IMR-90 (cell line): Measurements from ENCODE around the gene AKAP6. TPM values are rescaled to one million over a fixed set of nuclear protein-coding genes. Genes with fewer than 3 reads are reported as not detected.

Experiments used
- ATAC-seq: fragments of 200-7000 bp; cut with Tn5 transposase; 2 replicates; pipeline ENCODE4 v1.9.1; 2020; ENCODE audit warnings: low read depth, mild to moderate bottlenecking, moderate library complexity
- BruUV-seq: library from RNA; stranded (reverse); fragments of 400-500 nt; replicated peaks from 2 replicates; lab custom pipeline; 2021; lab: Mats Ljungman, UMichigan
- CTCF ChIA-PET: fragments of 300-600 bp; formaldehyde crosslinking; extraction: SDS; loops from one replicate; lab custom pipeline; 2021; ENCODE audit warnings: antibody characterized with exemption; lab: Yijun Ruan, JAX
- POLR2A ChIA-PET: fragments of 300-600 bp; sonication (Branson Sonifier 250); formaldehyde crosslinking; loops from one replicate; lab custom pipeline; 2022; ENCODE audit warnings: antibody characterized with exemption; ENCODE audit not compliant: unreplicated experiment; lab: Charles Lee
- DNase-seq: peaks from one replicate; pipeline ENCODE4 v3.0.0; 2013
- H2AFZ ChIP-seq: replicated peaks from 2 replicates; pipeline ENCODE3; 2013; ENCODE audit warnings: low read length, mild to moderate bottlenecking; ENCODE audit not compliant: poor library complexity
- H2AK5ac ChIP-seq: 2 replicates; pipeline ENCODE4 v1.6.1; 2013; ENCODE audit warnings: low read depth, low read length, inconsistent platforms
- H2AK9ac ChIP-seq: replicated peaks from 2 replicates; pipeline ENCODE3; 2013; ENCODE audit warnings: mild to moderate bottlenecking, low read depth, low read length, moderate library complexity; ENCODE audit not compliant: poor library complexity
- H2BK120ac ChIP-seq: 2 replicates; pipeline ENCODE4 v1.6.1; 2013; ENCODE audit warnings: low read depth, low read length, inconsistent platforms
- H2BK15ac ChIP-seq: 3 replicates; pipeline ENCODE4 v1.6.1; 2013; ENCODE audit warnings: low read depth, low read length, inconsistent platforms
- H2BK20ac ChIP-seq: 2 replicates; pipeline ENCODE4 v1.6.1; 2013; ENCODE audit warnings: low read depth, mild to moderate bottlenecking, inconsistent platforms, low read length, moderate library complexity
- H2BK5ac ChIP-seq: 2 replicates; pipeline ENCODE4 v1.6.1; 2013; ENCODE audit warnings: mild to moderate bottlenecking, low read depth, low read length, inconsistent platforms; ENCODE audit not compliant: poor library complexity, severe bottlenecking
- H3K14ac ChIP-seq: replicated peaks from 2 replicates; pipeline ENCODE4 v1.6.1; 2013; ENCODE audit warnings: low read depth, low read length, inconsistent platforms
- H3K18ac ChIP-seq: 2 replicates; pipeline ENCODE4 v1.6.1; 2013; ENCODE audit warnings: low read depth, low read length, control low read depth
- H3K23ac ChIP-seq: 2 replicates; pipeline ENCODE4 v1.6.1; 2013; ENCODE audit warnings: low read depth, low read length, inconsistent platforms
- H3K27ac ChIP-seq: 2 replicates; pipeline ENCODE4 v1.5.1; 2013; ENCODE audit warnings: mild to moderate bottlenecking, control low read depth, low read length; ENCODE audit not compliant: insufficient read depth
- H3K27me3 ChIP-seq: 2 replicates; pipeline ENCODE4 v1.6.1; 2013; ENCODE audit warnings: low read length; ENCODE audit not compliant: control insufficient read depth, insufficient read depth
- H3K36me3 ChIP-seq: 2 replicates; pipeline ENCODE4 v1.6.1; 2013; ENCODE audit warnings: low read length, mixed read lengths; ENCODE audit not compliant: control insufficient read depth, insufficient read depth
- H3K4ac ChIP-seq: 2 replicates; pipeline ENCODE4 v1.6.1; 2013; ENCODE audit warnings: low read depth, low read length, inconsistent platforms
- H3K4me1 ChIP-seq: 2 replicates; pipeline ENCODE4 v1.6.1; 2013; ENCODE audit warnings: low read length, mixed read lengths; ENCODE audit not compliant: control insufficient read depth, insufficient read depth
- H3K4me2 ChIP-seq: 2 replicates; pipeline ENCODE4 v1.6.1; 2013; ENCODE audit warnings: low read depth, mild to moderate bottlenecking, control low read depth, low read length, moderate library complexity
- H3K4me3 ChIP-seq: 2 replicates; pipeline ENCODE4 v1.5.1; 2013; ENCODE audit warnings: low read depth, mild to moderate bottlenecking, control low read depth, low read length, moderate library complexity; ENCODE audit not compliant: insufficient read depth
- H3K56ac ChIP-seq: 2 replicates; pipeline ENCODE4 v1.6.1; 2013; ENCODE audit warnings: low read length, inconsistent platforms; ENCODE audit not compliant: insufficient read depth; ENCODE audit errors: extremely low read depth
- H3K79me1 ChIP-seq, 2 experiments: 2 replicates each; pipeline ENCODE4 v1.6.1; 2013; ENCODE audit warnings: low read length in 2 of 2, inconsistent platforms in 1 of 2, low read depth in 1 of 2
- H3K9ac ChIP-seq: 2 replicates; pipeline ENCODE4 v1.6.1; 2013; ENCODE audit warnings: low read depth, low read length, control low read depth
- H3K9me1 ChIP-seq: 2 replicates; pipeline ENCODE4 v1.6.1; 2013; ENCODE audit warnings: low read length, inconsistent platforms; ENCODE audit not compliant: insufficient read depth
- H3K9me3 ChIP-seq: 2 replicates; pipeline ENCODE4 v1.6.1; 2013; ENCODE audit warnings: low read length; ENCODE audit not compliant: control insufficient read depth, insufficient read depth
- H4K20me1 ChIP-seq: 2 replicates; pipeline ENCODE4 v1.6.1; 2013; ENCODE audit warnings: low read length, inconsistent platforms; ENCODE audit not compliant: insufficient read depth
- H4K5ac ChIP-seq: 2 replicates; pipeline ENCODE4 v1.6.1; 2013; ENCODE audit warnings: mild to moderate bottlenecking, low read depth, low read length, control low read depth
- H4K8ac ChIP-seq, 2 experiments: 2 replicates each; pipeline ENCODE4 v1.6.1; 2013; ENCODE audit warnings: low read depth in 2 of 2, low read length in 2 of 2, control low read depth in 1 of 2, inconsistent platforms in 1 of 2
- H4K91ac ChIP-seq: 2 replicates; pipeline ENCODE4 v1.6.1; 2013; ENCODE audit warnings: low read depth, low read length, inconsistent platforms; ENCODE audit not compliant: insufficient read depth
- CTCF ChIP-seq: conservative IDR thresholded peaks from 2 replicates; pipeline ENCODE4 v1.5.1; 2012; ENCODE audit warnings: mild to moderate bottlenecking, low read depth, low read length, improper control_type of control experiment
- FOS ChIP-seq: fragments of 150-350 bp; IDR thresholded peaks from 2 replicates; pipeline ENCODE4 v1.6.1; 2016; ENCODE audit warnings: low read depth, low read length
- RFX5 ChIP-seq: IDR thresholded peaks from 2 replicates; pipeline ENCODE4 v1.8.0; 2012; ENCODE audit warnings: low read depth, mild to moderate bottlenecking, low read length, moderate library complexity
- WGBS, 2 experiments: methylation state at CpG; one replicate each; pipeline versions ENCODE4 v1.1.5 to v1.1.7; 2013; ENCODE audit warnings: missing lambda C conversion rate in 2 of 2; ENCODE audit not compliant: insufficient read length in 1 of 2; ENCODE audit errors: extremely low coverage in 2 of 2; 5-methylcytosine and 5-hydroxymethylcytosine counted together
- dilution Hi-C: fragments of 300-500 bp; cut with HindIII; formaldehyde crosslinking; loops from one replicate; pipeline ENCODE4 v1.14.3; 2018; ENCODE audit warnings: low sequenced_read_pairs; ENCODE audit not compliant: unreplicated experiment
- in situ Hi-C: fragments of 300-500 bp; cut with MboI; formaldehyde crosslinking; loops from 3 replicates; pipeline ENCODE4 v1.14.3; 2019; ENCODE audit warnings: low sequenced_read_pairs, inconsistent platforms, mixed read lengths
- intact Hi-C: fragments of 100-400 bp; cut with micrococcal nuclease; formaldehyde crosslinking; loops from 2 replicates; pipeline ENCODE4 v1.10.0; 2022
- polyA plus RNA-seq, 3 experiments: library from polyadenylated mRNA; depleted of rRNA; stranded (reverse); fragments of >200 nt; gene quantifications; 2 replicates each; pipeline ENCODE4 v1.2.3, GENCODE V29; 2012; ENCODE audit warnings: low replicate concordance in 1 of 3
- total RNA-seq: library from RNA; depleted of rRNA; stranded (reverse); fragments of >200 nt; gene quantifications from 2 replicates; pipeline ENCODE4 v1.2.3, GENCODE V29; 2012

Gene AKAP6
- total and polyA plus RNA-seq, 2 of the 4 experiments (the other 2 are of a cell fraction) = 0.22 to 1.6 TPM

GRCh38 chr14:32476532-32476931 is 147.4 kb downstream of the AKAP6 start:
- H4K8ac ChIP-seq = peak overlapping the region in 1 of 2 experiments; percentile 18; a peak in 1 of 4 replicates
- no peak overlapping the region for H3K4me3 ChIP-seq
- in situ Hi-C loops = no loop called here
- no peaks in the 10 kb centered on the region for H4K20me1 ChIP-seq
- DNase-seq (no peak), ATAC-seq (no peak)
- TF ChIP-seq CTCF = no peak
- TF ChIP-seq FOS = no peak
- TF ChIP-seq RFX5 = no peak
- no CpG with 5 or more reads among the region's 4 CpGs for WGBS, 2 experiments
- peak overlapping the region; percentile 36 for H4K91ac ChIP-seq
- H2BK5ac ChIP-seq = no peak overlapping the region
- peak overlapping the region; percentile 61; the same call in 1 of the 2 replicates for H2BK120ac ChIP-seq
- H2AK5ac ChIP-seq = peak overlapping the region; percentile 16; the same call in 1 of the 2 replicates
- peaks cover 21% of the 10 kb centered on the region for H3K9me1 ChIP-seq
- no peak overlapping the region for H2AFZ ChIP-seq
- H3K27ac ChIP-seq = no peak overlapping the region
- H3K9ac ChIP-seq = no peak overlapping the region
- ChIA-PET POLR2A (no interaction called here), CTCF (no interaction called here)
- H3K27me3 ChIP-seq = no peaks in the 10 kb centered on the region
- H3K56ac ChIP-seq = no peak overlapping the region
- dilution Hi-C loops = no loop called here
- H3K36me3 ChIP-seq = no peaks in the 10 kb centered on the region
- peak overlapping the region; percentile 74; the same call in 1 of the 3 replicates for H2BK15ac ChIP-seq
- BruUV-seq = no TSS peak
- H3K9me3 ChIP-seq = no peaks in the 10 kb centered on the region
- no peak overlapping the region for H4K5ac ChIP-seq
- H3K23ac ChIP-seq = no peak overlapping the region
- no peaks in the 10 kb centered on the region for H3K79me1 ChIP-seq
- no peak overlapping the region; the same call in 1 of the 2 replicates for H3K14ac ChIP-seq
- peak overlapping the region; percentile 39; the same call in 1 of the 2 replicates for H3K4ac ChIP-seq
- H3K4me2 ChIP-seq = no peak overlapping the region
- peak overlapping the region; percentile 49; the same call in 1 of the 2 replicates for H2BK20ac ChIP-seq
- H2AK9ac ChIP-seq = no peak overlapping the region
- peaks cover 29% of the 10 kb centered on the region for H3K4me1 ChIP-seq
- no peak overlapping the region; the same call in 1 of the 2 replicates for H3K18ac ChIP-seq
- intact Hi-C loops = loop anchor here (10.0 kb wide), 1 partner anchor 552 kb away; no protein-coding TSS in a partner anchor
